HK-2 (cell line): ENCODE data around the gene EMC8.
"Not testable (repeated sequence)": the region's sequence is repeated elsewhere in the genome, so short reads cannot be mapped to it uniquely, and the experiment has no call there.

Experiments
- DNase-seq: peaks from one replicate; pipeline ENCODE4 v3.0.0-alpha.2; 2018; ENCODE audit not compliant: unreplicated experiment

Gene EMC8

GRCh38 chr16:85812811-85813700 is 13.7 kb upstream of the EMC8 start:
- no peak for DNase-seq

DNA sequence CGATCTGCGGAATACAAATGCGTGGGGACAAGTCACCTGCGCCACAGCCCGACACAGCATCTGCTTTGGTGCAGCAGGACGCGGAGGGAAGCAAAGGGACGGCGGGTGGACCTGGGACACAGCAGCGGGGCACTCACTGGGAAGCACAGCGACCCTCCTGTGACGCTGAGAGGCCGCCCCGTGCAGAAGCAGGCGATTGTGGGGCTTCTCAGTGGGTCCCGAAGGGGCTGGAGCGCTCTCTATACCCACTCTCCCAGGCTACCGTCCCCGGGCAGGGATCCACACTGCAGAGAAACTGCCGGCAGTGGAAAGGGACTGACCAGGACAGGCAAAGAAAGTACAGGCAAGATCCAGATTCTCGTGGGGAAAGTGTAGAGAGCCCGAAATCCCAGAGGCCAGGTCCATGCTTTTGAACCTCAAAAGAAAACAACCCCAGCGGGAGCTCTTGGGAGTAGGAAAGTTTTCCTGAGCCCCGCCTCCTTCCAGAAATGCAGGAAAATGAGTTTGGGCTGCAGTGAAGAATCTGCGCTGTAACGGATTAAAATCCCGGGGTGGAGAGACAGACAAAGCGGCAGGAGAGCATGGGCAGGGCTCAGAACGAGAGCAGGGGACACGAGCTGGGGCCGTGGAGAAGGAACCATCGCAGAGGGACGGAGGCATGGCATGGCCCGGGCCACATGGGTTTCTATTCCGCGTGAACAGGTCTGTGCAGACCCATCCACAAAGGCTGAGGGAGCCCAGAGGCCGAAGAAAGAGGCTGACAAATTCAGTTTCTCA is 12.9 kb upstream of the EMC8 start:
- no peak for DNase-seq

DNA sequence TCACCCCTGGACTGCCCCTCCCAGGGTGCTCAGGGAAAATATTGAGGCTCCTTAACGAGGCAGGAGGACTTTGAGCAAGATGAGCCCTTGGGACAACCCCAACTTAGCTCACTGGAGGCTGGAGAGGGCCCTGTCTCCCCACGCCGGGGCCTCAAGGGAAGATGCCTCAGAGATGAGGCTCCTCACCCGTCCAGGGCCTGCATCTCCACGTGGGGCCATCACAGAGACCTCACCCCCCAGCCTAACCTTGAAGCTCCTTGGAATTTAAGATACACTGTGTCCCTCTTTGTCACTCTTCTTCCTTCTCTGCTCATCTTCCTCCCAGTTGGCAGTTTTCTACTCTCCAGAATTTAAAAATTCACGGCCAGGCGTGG is 11.4 kb upstream of the EMC8 start:
- no peak for DNase-seq

GRCh38 chr16:85810097-85810741 is 10.9 kb upstream of the EMC8 start:
- no peak for DNase-seq

GRCh38 chr16:85809645-85810044 is 10.3 kb upstream of the EMC8 start:
- no peak for DNase-seq

- DNase-seq = no peak
These were observed 9.6 kb upstream of the EMC8 start for GRCh38 chr16:85808926-85809325.

DNA sequence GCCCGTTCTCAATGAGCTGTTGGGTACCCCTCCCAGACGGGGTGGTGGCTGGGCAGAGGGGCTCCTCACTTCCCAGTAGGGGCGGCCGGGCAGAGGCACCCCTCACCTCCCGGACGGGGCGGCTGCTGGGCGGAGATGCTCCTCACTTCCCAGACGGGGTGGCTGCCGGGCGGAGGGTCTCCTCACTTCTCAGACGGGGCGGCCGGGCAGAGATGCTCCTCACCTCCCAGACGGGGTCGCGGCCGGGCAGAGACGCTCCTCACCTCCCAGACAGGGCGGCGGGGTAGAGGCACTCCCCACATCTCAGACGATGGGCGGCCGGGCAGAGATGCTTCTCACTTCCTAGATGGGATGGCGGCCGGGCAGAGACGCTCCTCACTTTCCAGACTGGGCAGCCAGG is 8.8 kb upstream of the EMC8 start:
- DNase-seq = not testable (repeated sequence)

- DNase-seq = not testable (repeated sequence)
These were observed 8.0 kb upstream of the EMC8 start for GRCh38 chr16:85807340-85807739.

DNA sequence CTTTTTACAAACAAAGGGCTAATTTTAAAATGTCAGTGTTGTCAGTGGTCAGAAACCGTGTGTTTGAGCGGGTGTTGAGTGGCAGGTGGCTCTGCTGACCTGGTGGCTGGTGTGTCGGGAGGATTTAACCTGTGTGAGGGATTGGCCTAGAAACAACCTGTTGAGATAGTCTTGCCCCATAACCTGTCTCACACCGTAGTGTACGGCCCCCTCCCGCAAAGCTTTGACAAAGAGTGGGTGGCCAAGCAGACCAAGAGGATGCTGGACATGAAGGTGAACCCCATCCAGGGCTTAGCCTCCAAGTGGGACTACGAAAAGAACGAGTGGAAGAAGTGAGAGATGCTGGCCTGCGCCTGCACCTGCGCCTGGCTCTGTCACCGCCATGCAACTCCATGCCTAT is 7.2 kb upstream of the EMC8 start:
- DNase-seq = no peak

- no peak for DNase-seq
These were observed 6.2 kb upstream of the EMC8 start for GRCh38 chr16:85805442-85806045.

- no peak for DNase-seq
These were observed 4.2 kb upstream of the EMC8 start for GRCh38 chr16:85803570-85803969.

DNA sequence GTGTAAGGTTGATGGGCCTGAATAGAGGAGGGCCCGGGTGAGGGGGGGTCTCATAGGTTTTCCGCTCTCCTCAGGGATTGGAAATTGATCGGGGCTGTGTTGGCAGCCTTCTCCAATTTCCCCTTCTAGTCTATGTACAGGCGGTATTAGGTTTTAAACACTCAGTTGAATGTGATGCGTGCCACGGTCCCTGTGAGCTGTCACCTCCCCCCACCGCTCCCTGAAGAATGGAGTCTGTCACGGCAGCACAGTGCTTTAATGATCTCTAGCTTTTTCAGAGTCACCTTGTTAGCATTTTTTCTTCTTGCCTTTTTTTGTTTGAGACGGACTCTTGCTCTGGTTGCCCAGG is 951 bp upstream of the EMC8 start:
- DNase-seq = no peak

- DNase-seq = peak; percentile 37
These were observed 345 bp downstream of the EMC8 start for GRCh38 chr16:85798901-85799496.

DNA sequence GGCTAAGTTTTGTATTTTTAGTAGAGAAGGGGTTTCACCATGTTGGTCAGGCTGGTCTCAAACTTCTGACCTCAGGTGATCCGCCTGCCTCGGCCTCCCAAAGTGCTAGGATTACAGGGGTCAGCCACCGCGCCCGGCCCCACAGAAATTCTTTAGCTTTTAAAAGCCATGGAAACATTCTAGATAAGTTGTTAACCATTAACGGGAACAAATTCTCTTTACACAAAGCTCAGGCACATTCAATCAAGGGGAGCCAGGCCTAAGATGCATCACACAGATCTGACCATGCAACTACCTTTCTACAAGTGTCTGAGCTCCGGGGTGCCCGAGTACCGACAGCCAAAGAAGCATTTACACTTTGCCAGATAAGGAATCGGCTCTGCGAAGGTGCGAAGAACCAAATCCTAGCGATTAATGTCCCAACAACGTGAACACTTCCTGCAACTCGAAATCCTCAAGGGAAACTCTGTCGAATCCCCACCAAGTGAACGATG is 1.0 kb downstream of the EMC8 start:
- no peak for DNase-seq

DNA sequence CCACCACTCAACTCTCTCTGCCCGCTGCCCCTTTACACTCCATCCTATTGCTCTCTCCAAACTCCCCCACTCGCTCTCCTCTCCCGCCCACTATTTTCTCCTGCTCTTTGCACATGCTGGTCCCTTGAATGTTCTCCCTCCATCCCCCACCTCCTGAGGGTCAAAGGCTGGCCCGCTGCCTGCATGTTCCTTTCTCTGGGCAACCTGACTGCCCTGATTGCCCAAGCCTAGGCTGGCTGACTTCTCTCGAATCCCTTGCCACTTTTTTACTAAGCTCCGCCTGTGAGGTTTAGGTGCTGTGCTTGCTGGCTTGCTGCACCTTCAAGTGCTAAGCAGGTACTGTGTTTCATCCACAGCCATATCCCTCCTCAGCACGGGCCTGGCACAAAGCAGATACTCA is 2.7 kb downstream of the EMC8 start:
- no peak for DNase-seq

- no peak for DNase-seq
These were observed 3.2 kb downstream of the EMC8 start for GRCh38 chr16:85796152-85796551.

DNA sequence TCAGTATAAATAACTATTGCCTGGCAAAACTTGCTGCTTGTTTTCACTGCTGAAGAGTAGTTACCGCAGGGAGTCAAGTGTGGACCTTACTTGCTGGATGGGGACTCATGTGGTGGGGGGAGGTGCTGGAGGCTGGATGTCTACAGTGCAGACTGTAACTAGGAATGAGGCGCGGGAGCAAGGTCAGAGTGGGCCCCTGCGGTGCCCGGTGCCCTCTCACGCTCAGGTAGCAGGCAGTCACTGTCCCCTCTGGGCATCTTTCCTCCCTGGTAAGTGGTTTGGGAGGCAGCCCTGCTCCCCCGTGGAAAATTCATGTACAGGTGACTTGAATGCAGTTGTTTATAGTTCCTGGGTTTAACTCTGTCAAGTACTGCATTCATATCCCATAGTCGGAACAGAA is 4.6 kb downstream of the EMC8 start:
- no peak for DNase-seq

DNA sequence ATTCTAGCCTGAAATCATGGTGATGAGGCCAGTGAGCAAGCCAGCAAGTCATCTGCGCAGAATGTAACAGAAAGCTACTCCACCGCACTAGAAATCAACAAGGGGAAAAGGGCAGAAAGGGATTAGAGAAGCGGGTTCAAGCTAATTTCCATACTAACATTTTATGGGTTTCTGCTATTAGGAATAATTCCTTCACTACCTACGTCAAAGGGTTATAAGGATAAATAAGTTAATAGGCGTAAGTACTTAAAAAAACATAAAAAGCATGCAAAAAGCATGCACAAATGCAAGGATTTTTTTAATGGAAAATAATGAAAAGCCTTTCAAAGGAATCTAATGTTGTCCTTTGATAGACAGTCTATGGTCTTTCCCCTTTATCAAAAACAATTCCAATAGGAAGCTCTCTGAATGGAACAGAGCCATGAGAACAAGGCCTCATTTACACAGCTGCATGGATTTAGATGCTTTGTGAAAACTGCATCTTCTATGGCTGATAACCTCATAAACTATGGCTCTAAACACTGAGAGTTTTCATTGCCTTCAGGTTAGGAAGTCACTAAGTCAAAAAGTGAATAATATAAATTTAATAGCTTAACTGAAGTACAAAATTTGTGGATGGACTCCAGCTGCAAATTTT is 5.6 kb downstream of the EMC8 start:
- no peak for DNase-seq

DNA sequence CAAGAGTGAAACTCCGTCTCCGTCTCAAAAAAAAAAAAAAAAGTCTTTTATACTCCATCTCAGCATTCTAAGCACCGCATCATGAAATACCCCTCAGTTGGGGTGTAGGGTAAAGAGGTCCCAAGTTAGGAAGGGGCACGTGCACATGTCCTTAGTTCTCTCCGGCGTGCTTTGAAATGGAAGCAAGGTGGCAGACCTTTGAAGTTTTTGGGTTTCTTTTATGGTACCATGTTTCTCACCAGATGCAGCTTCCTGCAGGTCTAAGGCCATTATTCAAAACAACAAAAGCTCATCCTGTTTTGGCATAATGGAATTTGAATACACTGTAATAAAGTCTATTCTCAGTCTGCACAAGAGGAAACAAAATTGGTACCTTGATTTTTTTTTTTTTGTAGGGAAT is 9.6 kb downstream of the EMC8 start:
- DNase-seq = no peak

- no peak for DNase-seq
These were observed 10.5 kb downstream of the EMC8 start for GRCh38 chr16:85788819-85789218.

- DNase-seq = no peak
These were observed 13.4 kb downstream of the EMC8 start for GRCh38 chr16:85785927-85786326.
